ENCODE data around the gene ABHD2. TPM values are rescaled to one million over a fixed set of nuclear protein-coding genes. Genes with fewer than 3 reads are reported as not detected.

Gene ABHD2
- total and polyA plus RNA-seq, 4 donors = 11.7 to 200 (median 59.3) TPM

- Histone ChIP-seq H3K9me3 (ENCODE audit: control insufficient read depth in 4 of 4, insufficient read depth in 3 of 4, low read length in 3 of 4) (no peaks in the 10 kb centered on the region), H3K4me3 (no peak overlapping the region), H3K4me1 (ENCODE audit: control insufficient read depth in 5 of 5, insufficient read depth in 5 of 5, low read length in 5 of 5) (peaks cover 0 to 13% (median 4%) of the 10 kb centered on the region in 5 donors), H3K27me3 (ENCODE audit: control insufficient read depth in 3 of 3, insufficient read depth in 3 of 3, low read length in 2 of 3) (no peaks in the 10 kb centered on the region), H3K36me3 (ENCODE audit: control insufficient read depth in 4 of 4, insufficient read depth in 4 of 4, low read length in 4 of 4) (peaks cover 6 to 21% (median 14%) of the 10 kb centered on the region in 4 donors), H3K9ac (ENCODE audit: insufficient read depth in 1 of 2, low read length in 2 of 2) (no peak overlapping the region), H3K27ac (ENCODE audit: low read depth in 1 of 2, low read length in 1 of 2) (peak overlapping the region in 1 of 2 donors; percentile 10)
- ATAC-seq (ENCODE audit: insufficient read depth, low FRiP score) (no peak), DNase-seq (no peak)
- TF ChIP-seq, protein P1, sequence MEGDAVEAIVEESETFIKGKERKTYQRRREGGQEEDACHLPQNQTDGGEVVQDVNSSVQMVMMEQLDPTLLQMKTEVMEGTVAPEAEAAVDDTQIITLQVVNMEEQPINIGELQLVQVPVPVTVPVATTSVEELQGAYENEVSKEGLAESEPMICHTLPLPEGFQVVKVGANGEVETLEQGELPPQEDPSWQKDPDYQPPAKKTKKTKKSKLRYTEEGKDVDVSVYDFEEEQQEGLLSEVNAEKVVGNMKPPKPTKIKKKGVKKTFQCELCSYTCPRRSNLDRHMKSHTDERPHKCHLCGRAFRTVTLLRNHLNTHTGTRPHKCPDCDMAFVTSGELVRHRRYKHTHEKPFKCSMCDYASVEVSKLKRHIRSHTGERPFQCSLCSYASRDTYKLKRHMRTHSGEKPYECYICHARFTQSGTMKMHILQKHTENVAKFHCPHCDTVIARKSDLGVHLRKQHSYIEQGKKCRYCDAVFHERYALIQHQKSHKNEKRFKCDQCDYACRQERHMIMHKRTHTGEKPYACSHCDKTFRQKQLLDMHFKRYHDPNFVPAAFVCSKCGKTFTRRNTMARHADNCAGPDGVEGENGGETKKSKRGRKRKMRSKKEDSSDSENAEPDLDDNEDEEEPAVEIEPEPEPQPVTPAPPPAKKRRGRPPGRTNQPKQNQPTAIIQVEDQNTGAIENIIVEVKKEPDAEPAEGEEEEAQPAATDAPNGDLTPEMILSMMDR (IDR thresholded peaks at IDR 0.05; ENCODE audit: control extremely low read depth, extremely low read depth) = no peak
- 61 to 78% methylated on average over 2 of the region's 2 CpGs for WGBS, 2 donors
Measured at GRCh38 chr15:89172921-89173320, 84.7 kb downstream of the ABHD2 start.

GRCh38 chr15:89174476-89174875, 86.2 kb downstream of the ABHD2 start:
- H3K36me3 ChIP-seq (ENCODE audit: control insufficient read depth in 4 of 4, insufficient read depth in 4 of 4, low read length in 4 of 4) = peaks cover 9 to 28% (median 17%) of the 10 kb centered on the region in 4 donors
- no peak for DNase-seq
- H3K9ac ChIP-seq (ENCODE audit: insufficient read depth in 1 of 2, low read length in 2 of 2) = no peak overlapping the region
- WGBS, 2 donors = 64 to 74% methylated on average over 5 of the region's 5 CpGs
- no peak for ATAC-seq (ENCODE audit: insufficient read depth, low FRiP score)
- TF ChIP-seq, protein P1 (IDR thresholded peaks at IDR 0.05; ENCODE audit: control extremely low read depth, extremely low read depth) = no peak
- H3K9me3 ChIP-seq (ENCODE audit: control insufficient read depth in 4 of 4, insufficient read depth in 3 of 4, low read length in 3 of 4) = no peaks in the 10 kb centered on the region
- H3K4me1 ChIP-seq (ENCODE audit: control insufficient read depth in 5 of 5, insufficient read depth in 5 of 5, low read length in 5 of 5) = peaks cover 0 to 6% (median 4%) of the 10 kb centered on the region in 5 donors
- H3K4me3 ChIP-seq = no peak overlapping the region
- H3K27me3 ChIP-seq (ENCODE audit: control insufficient read depth in 3 of 3, insufficient read depth in 3 of 3, low read length in 2 of 3) = no peaks in the 10 kb centered on the region
- no peak overlapping the region for H3K27ac ChIP-seq (ENCODE audit: low read depth in 1 of 2, low read length in 1 of 2)

DNA sequence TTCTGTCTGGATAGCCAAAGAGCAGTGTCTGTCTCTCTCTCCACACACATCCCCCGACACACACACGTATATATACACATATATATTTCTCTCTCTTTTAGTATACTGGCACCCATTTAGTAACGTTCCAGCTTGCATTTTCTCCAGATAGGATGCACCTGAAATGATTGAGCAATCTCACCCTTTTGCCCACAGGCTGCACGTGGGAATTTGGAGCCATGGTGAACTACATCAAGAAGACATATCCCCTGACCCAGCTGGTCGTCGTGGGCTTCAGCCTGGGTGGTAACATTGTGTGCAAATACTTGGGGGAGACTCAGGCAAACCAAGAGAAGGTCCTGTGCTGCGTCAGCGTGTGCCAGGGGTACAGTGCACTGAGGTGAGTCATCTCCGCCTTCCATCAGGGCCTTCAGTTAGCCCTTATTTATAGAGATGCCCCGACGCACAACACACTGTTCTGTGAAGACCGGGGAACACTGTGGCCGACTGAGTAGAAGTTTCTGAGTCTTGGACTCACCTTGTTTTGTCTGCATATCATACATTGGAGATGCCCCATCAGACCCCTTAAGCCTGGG, 87.4 kb downstream of the ABHD2 start:
- peaks cover 0 to 6% (median 4%) of the 10 kb centered on the region in 5 donors for H3K4me1 ChIP-seq (ENCODE audit: control insufficient read depth in 5 of 5, insufficient read depth in 5 of 5, low read length in 5 of 5)
- no peaks in the 10 kb centered on the region for H3K9me3 ChIP-seq (ENCODE audit: control insufficient read depth in 4 of 4, insufficient read depth in 3 of 4, low read length in 3 of 4)
- no peak for ATAC-seq (ENCODE audit: insufficient read depth, low FRiP score)
- no peak overlapping the region for H3K27ac ChIP-seq (ENCODE audit: low read depth in 1 of 2, low read length in 1 of 2)
- TF ChIP-seq, protein P1 (IDR thresholded peaks at IDR 0.05; ENCODE audit: control extremely low read depth, extremely low read depth) = no peak
- DNase-seq = no peak
- no peak overlapping the region for H3K4me3 ChIP-seq
- H3K27me3 ChIP-seq (ENCODE audit: control insufficient read depth in 3 of 3, insufficient read depth in 3 of 3, low read length in 2 of 3) = no peaks in the 10 kb centered on the region
- WGBS, 2 donors = 70 to 77% methylated on average over 13 of the region's 13 CpGs
- peaks cover 9 to 33% (median 19%) of the 10 kb centered on the region in 4 donors for H3K36me3 ChIP-seq (ENCODE audit: control insufficient read depth in 4 of 4, insufficient read depth in 4 of 4, low read length in 4 of 4)
- no peak overlapping the region for H3K9ac ChIP-seq (ENCODE audit: insufficient read depth in 1 of 2, low read length in 2 of 2)

- H3K36me3 ChIP-seq (ENCODE audit: control insufficient read depth in 4 of 4, insufficient read depth in 4 of 4, low read length in 4 of 4) = peaks cover 9 to 31% (median 19%) of the 10 kb centered on the region in 4 donors
- no peak overlapping the region for H3K9ac ChIP-seq (ENCODE audit: insufficient read depth in 1 of 2, low read length in 2 of 2)
- DNase-seq (no peak), ATAC-seq (ENCODE audit: insufficient read depth, low FRiP score) (no peak)
- TF ChIP-seq, protein P1 (IDR thresholded peaks at IDR 0.05; ENCODE audit: control extremely low read depth, extremely low read depth) = no peak
- H3K27ac ChIP-seq (ENCODE audit: low read depth in 1 of 2, low read length in 1 of 2) = no peak overlapping the region
- H3K27me3 ChIP-seq (ENCODE audit: control insufficient read depth in 3 of 3, insufficient read depth in 3 of 3, low read length in 2 of 3) = no peaks in the 10 kb centered on the region
- no peaks in the 10 kb centered on the region for H3K9me3 ChIP-seq (ENCODE audit: control insufficient read depth in 4 of 4, insufficient read depth in 3 of 4, low read length in 3 of 4)
- 97 to 98% methylated on average over 12 of the region's 12 CpGs for WGBS, 2 donors
- peaks cover 0 to 6% (median 3%) of the 10 kb centered on the region in 5 donors for H3K4me1 ChIP-seq (ENCODE audit: control insufficient read depth in 5 of 5, insufficient read depth in 5 of 5, low read length in 5 of 5)
- H3K4me3 ChIP-seq = no peak overlapping the region
Measured at GRCh38 chr15:89177116-89177515, 88.9 kb downstream of the ABHD2 start.

All from lung (tissue), 12 donors.